Activated CD4-positive, alpha-beta T cell treated with anti-CD3 and anti-CD28 coated beads, Interleukin-2, amount 50 U/mL, for 1 hour (primary cell): ENCODE data around the gene DIS3L2.

Experiments used
- DNase-seq: peaks from one replicate; pipeline ENCODE4 v3.0.0-alpha.2; 2020

The DIS3L2 gene

DNA sequence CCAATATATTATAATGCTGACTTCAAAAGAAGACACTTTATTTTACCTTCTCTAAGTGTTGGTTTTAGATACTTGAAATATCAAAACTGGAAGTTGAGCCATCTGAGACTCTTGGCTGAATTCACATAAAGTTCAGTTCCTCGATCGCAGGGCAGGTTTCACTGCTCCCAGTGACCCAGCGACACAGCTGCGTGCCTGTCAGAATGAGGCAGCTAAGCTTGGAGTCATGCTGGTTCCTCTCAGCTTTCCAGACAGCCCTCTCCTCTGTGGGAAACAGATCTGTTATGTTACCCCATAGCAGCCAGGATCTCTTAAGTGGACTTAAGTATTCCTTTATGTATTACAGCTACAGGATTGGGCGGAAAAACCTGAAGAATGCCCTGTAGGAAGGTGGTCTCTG, 274.2 kb downstream of the DIS3L2 start:
- no peak for DNase-seq

DNA sequence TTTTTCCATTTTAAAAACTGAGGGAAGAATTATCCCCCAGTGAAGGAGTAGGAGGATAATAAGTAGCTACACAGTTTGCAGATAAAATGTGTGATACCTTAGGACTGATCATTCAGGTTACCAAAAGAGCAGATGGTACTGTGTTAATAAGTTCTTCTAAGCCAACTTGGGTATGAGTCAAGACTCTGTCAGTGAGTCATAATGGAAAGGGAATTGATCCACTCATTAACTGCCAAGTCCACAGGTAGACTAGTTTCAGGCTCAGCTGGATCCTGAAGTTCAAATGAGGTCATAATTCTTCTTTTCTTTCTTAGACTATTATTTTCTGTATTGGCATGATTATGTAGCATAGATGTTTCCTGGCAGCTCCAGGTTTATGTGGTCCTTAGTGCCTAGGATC, 274.7 kb downstream of the DIS3L2 start:
- no peak for DNase-seq

DNA sequence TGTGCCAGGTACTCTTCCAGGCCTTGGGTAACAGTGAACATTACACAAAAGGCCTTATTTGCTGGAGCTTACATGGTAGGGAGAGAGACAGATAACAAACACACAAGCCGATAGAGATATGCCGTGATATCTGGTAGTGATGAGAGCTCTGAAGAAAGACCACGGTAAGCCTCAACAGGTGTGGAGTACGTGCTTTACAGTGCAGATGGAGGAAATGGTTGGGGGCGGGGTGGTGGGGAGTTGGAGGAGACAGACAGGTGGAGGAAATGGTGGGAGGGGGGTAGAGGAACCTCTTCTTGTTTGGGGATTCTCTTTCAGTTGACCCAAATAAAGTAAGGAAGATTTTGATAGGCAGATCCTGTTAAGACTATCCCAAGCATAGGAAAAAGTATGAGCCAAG, 276.0 kb downstream of the DIS3L2 start:
- no peak for DNase-seq

DNA sequence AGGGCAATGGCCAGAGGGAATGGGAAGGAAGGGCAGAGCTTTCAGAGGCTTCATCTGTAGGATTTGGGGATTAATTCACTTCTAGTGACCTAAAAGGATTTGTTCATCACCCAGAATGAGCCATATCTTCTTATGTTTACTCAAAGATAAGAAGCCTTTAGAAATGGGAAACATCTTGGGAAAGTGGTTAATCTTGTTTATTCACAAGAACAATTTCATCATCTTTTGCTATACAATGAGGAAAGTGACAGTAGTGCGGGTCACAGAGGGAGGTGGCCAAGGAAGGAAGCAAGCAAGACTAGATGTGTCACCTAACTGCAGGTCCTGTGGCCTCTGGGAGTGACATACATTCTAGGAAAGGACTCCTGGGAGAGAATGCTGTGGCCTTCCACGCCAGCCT, 276.6 kb downstream of the DIS3L2 start:
- DNase-seq: no peak

DNA sequence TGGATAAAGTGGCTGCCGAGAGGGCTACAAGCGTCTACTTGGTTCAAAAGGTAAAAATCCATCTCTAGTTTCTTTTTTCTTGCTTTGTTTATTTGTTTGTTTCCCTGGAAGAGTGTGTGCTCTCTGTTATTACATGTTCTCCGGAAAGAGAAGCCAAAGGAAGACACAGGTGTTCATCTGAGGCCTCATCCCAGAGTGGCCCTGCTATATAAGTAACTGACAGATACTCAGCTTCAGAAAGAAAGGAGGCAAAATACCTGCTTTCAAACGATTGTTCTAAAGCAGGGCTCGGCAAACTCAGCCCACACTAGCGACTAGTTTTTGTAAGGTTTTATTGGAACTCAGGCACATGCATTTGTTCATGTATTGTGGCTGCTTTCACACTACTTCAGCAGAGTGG, 277.1 kb downstream of the DIS3L2 start:
- DNase-seq: no peak

DNA sequence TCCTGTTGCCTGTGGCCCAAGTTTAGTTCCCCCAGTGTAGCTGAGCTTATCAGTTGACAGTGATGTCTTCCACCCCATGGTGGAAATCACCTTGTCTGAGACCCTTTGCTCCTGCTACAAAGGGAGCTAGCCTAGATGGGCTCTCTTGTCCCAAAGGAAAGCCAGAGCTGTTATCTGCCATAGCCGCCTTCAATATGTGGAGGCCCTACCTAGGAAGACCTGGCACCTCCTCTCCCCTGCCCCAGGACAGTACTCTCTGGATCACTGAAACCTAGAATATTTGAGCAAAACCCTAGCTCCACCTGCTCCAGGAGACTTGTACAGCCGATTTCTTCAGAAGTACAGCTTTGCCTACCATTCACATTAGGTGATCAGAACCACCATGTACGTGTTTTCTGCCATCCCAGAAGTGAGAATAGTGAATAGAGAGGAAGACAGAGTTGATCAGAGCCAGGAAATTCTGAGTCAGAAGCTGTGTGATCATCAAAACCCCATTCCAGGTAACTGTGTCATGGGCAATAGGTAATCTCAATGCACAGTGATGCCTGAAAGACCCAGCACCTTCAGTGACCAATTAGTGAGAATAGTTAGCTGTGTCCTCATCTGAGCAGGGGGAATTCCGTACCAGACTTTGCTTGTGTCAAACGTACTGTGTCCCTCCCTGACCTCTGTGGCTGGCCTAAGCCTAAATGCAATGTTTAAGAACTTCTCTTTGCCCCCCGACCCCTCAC, 278.6 kb downstream of the DIS3L2 start:
- DNase-seq: no peak

DNA sequence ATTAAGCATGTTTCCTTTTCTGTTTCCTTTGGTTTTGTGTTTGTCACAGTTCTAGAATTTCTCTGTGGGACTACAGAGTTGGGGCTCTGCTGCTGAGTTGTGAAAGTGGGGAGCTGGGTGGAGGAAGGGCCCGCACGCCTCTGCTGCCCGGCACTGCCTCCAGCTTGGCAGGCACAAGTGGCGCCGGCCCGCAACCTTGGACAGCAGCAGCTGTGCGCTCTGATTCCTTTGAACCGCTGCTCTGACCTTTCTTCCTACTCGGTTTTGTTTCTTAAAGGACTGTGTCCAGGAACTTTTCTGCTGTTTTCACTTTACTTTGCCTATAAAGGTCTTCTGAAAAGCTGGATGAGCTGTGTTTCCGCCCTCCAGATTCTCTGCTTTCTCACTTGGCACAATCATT, 279.4 kb downstream of the DIS3L2 start:
- no peak for DNase-seq

DNA sequence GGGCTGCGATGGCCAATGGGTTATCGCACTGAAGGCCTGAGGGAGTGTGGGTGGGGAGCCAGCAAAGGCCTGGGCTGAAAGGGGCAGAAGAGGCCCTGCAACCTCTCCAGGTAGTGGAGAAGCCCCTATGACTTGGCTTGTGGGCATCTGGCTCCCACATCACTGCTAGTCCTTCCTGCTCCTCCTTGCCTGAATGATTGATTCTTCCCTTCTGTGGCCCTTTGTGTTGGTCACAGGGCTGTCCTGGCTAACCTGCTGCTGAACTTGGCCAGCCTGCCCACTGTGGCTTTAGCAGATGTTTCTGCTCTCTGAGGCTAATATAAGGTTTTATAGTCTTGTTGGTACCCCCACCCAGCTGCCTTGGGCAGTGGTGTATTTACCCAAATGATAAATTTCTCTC, 280.8 kb downstream of the DIS3L2 start:
- no peak for DNase-seq

DNA sequence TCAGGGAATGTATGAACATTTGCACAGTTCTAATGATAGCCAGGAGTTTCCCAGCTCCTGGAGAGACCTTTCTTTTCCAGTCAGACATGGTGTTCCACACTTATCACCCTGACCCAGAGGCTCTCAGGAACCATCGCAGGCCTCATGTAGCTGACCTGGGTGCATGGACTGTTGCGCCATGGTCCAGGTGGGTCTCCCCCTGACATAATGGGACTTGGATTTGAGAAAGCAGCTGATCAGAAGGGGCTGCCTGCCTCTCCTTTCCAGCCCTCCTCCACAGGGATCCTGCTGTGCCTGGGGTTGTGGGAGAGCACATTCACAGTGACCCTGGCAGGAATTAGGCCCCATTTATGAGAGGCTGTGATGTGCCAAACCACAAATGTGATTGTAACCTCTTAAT, 283.6 kb downstream of the DIS3L2 start:
- no peak for DNase-seq

DNA sequence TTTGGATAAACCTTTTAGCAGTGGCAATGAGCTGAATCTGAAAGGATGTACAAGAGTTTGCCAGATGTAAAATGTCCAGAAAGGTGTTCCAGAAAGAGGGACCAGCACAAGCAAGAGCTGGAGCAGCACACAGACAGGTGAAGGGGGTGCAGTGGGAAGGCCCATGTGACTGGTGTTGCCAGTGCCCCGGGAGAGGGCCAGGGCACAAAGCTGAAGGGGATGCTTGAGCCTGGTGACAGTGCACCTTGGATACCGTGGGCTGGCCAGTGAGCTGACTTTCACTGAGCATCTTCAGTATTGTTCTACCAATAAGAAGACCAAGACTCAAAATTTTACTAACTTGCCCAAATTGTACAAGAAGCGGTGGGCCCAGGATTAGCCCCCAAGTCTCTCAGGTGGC, 284.7 kb downstream of the DIS3L2 start:
- no peak for DNase-seq

DNA sequence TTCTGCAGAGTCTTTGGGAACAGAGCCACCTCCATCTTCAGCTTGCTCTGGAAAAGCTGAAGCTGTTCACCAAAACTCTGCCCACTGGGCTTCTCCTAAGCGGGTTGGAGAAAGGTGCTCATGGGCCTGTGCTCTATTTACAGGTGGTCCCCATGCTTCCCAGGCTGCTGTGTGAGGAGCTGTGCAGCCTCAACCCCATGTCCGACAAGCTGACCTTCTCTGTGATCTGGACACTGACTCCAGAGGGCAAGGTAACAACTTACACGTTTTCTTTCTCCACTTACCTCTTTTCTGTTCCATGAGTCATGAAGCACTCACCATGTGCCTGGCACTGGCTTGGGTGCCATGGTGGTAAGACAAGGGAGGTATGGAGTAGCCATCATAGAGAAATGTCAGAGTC, 287.6 kb downstream of the DIS3L2 start:
- DNase-seq: no peak

DNA sequence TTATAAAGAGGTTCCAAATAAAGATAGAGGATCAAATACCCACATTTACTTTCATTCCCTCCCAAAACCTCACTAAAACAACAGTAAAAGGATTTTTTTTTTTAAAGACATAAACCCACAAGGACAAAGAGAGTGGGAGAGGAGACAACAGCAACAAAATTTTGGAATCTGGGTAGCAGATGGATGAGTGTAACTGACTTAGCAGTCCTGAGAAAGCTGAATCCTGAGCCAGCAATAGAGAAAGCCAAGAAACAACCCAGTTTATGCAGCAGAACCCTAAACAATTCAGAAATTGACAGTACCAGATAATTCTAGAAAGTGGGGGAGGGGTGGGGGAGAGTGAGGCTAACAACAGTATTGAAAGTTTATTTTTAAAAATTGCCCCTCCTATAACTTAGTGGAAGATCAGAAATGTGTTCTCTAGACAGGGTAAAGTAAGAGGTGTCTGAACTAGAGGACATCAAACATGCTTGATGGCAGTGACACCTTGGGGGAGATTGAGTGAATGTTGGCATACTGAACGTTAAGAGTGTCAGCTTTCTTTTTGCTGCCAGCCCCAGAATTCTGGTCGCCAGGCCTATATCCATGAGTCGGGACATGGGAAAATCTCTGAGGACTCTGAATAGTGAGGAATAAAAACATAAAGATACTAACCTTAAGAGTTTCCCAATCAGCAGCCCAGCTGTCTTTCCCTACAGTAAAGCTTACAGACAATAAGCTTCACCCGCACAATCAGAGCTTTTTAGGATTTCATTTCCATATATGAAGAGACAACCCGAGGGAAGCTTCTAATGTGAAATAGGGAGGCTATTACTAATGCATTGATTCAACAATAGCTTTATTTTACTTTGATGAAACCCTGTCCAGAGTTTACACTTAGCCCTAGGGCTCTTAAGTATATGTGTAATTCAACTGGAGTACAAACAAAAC, 289.0 kb downstream of the DIS3L2 start:
- DNase-seq: no peak

DNA sequence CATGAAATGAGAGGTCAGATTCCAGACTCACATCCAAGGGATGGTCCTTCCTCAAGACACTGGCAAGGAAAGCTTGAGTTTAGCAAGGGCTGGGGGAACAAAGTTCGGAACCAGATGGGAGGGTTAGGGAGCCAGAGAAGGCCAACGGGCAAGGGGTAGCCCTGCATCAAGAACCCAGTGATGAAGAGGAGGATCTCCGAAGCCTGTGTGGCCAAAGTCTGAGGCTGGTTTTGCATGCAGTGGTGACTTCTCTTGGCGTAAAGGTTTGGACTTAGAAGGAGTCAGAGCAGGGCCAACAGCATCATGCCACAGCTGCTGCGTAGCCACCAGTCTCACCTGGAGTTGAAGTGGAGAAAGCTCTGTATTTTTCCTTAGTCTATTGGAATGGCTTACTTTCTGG, 293.5 kb downstream of the DIS3L2 start:
- no peak for DNase-seq

DNA sequence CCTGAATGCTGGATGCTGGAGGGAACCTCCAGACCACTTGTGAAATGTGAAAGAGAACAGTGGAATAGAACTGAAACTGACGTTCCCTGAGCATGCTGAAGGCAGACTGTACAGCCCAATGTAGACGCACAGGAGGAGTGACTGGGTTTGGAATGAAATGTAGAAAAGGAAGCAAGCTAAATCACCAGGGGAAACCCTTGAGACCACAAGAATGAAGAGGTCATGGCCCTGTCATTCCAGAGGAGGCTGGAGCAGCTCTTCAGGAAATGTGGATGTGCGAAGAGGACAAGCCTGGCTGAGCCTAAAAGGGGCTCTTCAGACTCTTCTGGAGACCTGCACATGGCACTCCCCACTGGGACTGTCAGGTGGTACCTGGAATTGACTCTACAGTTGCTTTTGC, 298.6 kb downstream of the DIS3L2 start:
- DNase-seq: no peak

DNA sequence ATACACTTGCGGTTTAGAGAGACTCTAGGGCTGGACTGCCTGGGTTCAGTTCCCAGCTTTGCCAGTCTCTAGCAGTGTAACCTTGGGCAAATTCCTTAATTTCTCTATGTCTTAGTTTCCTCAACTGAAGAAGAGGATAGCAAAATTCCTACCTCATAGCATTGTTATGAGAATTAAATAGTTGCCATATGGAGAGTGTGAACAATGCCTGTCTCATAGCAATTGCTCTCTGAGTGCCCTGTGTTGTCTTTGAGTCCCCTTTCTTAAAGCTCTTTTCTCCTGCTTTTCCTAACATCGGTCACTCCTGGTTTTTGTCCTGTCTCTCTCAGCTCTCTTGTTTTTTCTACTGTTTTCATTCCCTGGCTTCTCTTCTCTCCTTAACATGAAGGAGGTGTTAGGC, 300.3 kb downstream of the DIS3L2 start:
- no peak for DNase-seq

DNA sequence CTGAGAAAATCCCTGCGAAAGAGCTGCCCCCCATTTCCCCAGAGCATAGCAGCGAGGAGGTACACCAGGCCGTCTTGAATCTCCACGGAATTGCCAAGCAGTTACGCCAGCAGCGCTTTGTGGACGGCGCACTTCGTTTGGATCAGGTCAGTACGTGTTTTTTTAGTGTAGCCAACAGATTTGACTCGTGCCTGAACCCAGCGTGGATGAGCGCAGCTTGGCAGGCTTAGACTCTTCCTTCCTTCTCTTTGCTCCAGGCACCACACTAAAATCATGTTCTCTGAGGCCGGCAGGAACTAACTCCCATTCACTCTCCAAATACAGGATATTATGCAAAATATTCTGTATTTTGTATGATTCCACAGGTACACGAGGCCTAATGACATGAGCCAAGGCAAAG, 301.8 kb downstream of the DIS3L2 start:
- DNase-seq: no peak

DNA sequence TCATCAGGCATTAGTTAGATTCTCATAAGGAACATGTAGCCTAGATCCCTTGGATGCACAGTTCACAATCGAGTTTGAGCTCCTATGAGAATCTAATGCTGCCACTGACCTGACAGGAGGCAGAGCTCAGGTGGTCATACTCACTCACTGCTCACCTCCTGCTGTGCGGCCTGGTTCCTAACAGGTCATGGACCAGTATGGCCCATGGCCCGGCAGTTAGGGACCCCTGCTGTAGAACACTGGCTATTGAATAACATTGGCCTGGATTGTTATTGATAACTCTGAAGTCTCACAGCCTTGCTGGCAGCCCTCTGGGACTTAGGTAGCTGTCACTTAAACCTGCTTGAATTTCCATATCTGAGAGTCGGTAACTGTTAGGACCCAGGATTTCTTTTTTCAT, 302.6 kb downstream of the DIS3L2 start:
- no peak for DNase-seq

DNA sequence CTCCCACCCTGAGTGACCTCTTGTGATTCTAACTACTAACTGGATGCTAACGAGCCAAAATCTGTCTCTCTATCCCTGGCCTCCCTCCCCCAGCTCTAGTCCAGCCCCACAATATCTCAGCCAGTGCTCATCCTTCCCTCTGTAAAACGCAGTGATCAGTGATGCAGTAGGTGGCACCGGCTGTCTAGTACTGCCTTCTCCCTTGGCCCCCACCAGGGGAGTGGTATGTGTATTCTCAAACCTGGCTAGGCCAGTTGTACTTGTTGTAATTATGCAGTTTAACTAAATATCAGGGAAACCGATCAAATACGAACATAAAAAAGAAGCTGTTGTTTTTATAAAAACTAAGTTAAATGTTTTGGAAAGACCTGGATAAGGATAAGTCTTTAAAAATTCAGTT, 303.8 kb downstream of the DIS3L2 start:
- DNase-seq: no peak

DNA sequence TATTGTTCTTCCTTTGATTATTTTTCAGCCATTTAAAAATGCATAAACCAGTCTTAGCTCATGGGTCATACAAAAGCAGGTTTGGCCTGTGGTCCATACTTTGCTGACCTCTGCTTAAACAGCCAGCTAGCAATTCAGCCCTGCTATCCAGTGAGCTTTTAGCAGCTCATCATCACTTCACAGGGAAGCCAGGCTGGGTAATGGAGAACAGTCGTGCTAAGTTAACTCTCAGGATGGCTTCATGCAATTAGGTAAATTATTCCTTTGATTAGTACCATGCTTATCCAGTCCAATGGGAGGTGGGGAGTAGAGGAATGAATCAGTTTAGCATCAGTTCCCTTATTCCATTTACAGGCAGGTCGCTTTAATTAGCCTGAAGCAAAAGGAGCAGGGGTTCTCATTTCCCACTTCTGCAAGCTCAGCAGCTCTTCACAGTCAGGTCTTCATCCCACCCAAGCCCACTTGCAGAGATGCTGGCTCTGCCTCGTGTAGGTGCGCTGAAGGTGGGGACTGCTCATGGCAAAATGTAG, 307.2 kb downstream of the DIS3L2 start:
- DNase-seq: no peak

DNA sequence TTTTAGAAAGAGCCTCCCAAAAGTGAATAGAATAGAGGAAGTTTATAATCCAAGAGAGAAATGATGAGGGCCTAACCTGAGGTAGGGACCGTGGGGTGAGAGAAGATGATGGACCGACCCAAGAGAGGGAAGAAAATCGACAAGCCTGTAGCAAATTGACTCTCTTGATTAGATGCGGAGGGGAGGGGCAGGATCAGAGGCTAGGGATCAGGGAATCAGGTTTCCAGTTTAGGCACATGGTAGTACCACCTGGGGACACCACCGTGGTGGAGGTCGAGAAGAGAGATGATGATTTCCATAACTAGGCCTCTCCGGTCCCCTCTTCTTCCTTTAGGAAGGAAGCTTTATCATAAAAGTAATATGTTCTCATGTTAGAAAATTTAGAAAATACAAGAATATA, 308.4 kb downstream of the DIS3L2 start:
- no peak for DNase-seq

DNA sequence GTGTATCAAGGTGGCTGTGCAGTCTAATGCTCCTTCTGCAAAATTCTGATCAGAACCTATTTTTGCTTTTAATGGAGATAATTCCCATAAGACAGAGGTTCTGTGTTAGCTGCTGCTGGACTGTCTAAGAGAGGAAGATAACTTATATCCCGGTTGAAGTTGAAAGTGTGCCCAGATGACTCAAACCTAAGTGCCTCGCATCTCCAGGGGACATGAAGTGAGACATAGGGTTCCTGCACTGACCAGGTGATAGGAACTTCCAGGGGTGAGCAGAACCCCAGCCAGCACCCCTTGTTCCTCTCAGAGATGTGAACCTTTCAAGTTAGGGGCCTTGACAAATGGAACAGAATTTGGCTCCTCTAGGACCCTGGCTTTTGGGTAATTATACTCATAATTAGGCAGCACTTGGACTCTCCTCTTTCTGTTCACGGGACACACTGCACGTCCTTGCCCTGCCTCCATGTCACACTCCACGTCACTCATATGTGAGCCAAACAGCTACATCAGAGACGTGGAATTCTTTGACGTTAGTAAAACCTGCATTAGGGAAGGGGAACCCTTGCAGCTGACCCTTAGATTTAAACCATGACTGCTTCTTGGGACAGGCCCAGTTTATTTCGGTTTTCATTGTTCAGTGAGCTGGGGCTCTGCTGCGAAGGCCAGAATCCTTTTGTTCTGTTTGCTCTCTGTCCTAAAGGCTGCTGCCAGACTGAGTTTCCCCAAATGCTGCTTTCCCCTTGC, 312.6 kb downstream of the DIS3L2 start:
- no peak for DNase-seq

DNA sequence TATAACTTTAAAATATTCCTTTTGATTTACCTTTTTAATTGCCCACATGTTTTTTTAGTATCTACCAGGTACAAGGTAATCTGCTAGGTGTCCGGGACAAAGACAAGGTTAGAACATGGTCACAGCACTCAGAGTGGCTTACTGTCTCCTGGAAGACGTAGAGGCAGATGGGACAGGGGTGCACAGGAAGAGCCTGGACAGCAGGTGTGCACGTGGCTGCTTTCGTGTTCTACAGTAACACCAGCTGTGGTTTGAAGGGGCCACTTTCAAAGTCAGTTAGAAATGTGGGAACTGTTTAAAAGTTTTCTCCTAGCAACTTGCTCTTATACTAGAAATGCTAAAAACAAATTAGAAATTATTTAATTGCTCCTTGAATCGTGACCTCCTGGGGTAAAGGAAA, 314.2 kb downstream of the DIS3L2 start:
- DNase-seq: no peak

DNA sequence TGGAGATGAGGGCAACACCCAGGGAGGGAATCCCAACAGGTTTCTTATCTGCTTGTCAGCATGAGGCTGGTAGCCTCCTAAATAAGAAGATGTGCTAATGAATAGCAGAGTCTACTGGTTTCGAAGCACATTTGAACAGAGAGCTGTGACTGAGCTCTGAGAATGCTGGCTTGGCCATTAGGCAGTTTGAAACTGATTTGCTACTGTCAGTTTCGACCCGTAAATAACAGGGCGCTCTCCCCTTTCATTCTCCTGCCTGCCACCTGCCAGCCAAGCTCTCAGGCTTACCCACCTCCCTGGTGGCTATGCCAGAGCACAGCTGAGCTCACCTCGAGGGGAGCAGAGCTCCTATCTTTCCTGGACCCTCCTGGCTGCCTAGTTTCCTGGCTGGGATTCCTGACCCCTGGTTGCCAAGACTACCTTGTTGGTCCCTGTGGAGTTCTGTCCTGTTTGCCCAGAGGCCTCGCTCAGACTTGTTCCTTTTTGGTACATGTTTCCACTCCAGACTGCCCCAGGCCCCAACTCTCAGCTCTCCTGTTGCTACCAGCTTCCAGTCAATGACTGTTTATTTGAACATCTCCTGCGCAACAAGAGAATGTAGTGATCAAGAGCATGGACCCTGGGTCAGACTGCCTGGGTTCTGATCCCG, 314.7 kb downstream of the DIS3L2 start:
- DNase-seq: no peak
